ENCODE results near the gene MIEF2.

DNA sequence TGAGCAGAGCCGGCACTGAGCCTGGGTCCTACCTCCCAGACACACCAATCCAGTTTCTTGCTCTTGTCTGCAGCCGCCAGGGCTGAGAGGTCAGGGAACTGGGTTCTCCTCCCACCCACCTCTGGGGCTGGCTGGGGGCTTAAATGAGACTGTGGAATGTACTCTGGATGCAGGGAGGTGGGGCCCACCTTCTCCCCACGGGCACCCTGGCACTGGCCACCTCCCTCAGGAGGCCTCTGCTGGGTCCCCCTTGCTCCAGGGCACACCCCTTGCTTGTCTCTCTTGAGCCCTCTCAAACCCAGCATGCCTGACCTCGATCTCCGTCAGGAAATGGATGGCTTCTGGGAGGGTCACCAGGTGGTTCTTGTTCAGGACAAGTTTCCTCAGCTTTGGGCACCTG is 8.3 kb upstream of the MIEF2 start:
- TF ChIP-seq, protein P1, sequence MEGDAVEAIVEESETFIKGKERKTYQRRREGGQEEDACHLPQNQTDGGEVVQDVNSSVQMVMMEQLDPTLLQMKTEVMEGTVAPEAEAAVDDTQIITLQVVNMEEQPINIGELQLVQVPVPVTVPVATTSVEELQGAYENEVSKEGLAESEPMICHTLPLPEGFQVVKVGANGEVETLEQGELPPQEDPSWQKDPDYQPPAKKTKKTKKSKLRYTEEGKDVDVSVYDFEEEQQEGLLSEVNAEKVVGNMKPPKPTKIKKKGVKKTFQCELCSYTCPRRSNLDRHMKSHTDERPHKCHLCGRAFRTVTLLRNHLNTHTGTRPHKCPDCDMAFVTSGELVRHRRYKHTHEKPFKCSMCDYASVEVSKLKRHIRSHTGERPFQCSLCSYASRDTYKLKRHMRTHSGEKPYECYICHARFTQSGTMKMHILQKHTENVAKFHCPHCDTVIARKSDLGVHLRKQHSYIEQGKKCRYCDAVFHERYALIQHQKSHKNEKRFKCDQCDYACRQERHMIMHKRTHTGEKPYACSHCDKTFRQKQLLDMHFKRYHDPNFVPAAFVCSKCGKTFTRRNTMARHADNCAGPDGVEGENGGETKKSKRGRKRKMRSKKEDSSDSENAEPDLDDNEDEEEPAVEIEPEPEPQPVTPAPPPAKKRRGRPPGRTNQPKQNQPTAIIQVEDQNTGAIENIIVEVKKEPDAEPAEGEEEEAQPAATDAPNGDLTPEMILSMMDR (IDR thresholded peaks at IDR 0.05): no peak
- TF ChIP-seq POLR2A (IDR thresholded peaks at IDR 0.05): no peak

Data from right lobe of liver (tissue), 4 donors.